Peyer's patch (tissue), 4 donors: ENCODE measurements around the gene FBRSL1.

Experiments used
- POLR2A ChIP-seq, 2 donors: fragments of 450-650 bp; IDR thresholded peaks; one replicate each; pipeline ENCODE4 v1.5.1; 2017; ENCODE audit warnings: antibody characterized with exemption in 2 of 2, mild to moderate bottlenecking in 2 of 2, moderate library complexity in 2 of 2
- TF ChIP-seq, protein P1 (sequence below), 6 experiments: fragments of 450-650 bp in 4 of 6; fragments of 200-600 bp in 2 of 6; sonication (generic) in 1 of 6; IDR thresholded peaks; one replicate each; pipeline ENCODE4 v1.5.1; 2017 to 2019; ENCODE audit warnings: antibody characterized with exemption in 6 of 6, mild to moderate bottlenecking in 3 of 6, moderate library complexity in 1 of 6

DNA sequence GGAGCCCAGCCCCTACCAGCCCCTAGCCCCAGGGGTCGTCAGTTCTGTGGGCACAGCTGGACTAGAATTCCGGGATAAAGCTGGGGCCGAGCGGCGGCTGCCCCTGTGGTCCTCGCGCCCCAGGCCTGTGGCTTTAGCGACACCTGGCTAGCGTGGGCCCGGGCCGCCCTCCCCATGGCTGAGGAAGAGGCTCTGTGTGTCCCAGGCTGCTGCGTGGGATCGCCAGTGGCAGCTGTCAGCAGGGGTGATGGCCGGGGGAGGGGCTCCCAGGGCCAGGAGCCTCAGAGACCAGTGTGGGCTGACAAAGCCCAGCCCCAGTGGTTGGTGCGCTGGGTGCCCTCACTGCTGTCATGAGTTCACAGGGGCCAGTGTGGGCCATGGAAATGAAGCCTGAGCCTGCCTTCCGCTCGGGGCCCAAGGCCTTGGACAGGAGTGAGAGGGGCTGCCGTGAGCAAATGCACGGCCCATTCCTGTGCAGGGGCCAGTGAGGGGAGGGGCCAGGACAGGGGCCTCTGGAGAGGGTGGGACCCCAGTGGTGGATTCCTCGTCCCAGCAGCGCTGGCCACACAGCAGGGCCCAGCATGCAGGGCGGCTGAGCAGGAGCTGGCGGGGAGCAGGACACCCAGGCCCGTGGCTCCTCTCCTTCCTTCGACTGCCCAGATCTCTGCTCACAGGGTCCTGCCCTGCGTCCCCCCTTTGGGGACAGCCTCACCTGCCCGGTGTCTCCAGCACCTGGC is 11.4 kb downstream of the FBRSL1 start:
- TF ChIP-seq POLR2A (IDR thresholded peaks at IDR 0.05), result no peak
- TF ChIP-seq, protein P1, sequence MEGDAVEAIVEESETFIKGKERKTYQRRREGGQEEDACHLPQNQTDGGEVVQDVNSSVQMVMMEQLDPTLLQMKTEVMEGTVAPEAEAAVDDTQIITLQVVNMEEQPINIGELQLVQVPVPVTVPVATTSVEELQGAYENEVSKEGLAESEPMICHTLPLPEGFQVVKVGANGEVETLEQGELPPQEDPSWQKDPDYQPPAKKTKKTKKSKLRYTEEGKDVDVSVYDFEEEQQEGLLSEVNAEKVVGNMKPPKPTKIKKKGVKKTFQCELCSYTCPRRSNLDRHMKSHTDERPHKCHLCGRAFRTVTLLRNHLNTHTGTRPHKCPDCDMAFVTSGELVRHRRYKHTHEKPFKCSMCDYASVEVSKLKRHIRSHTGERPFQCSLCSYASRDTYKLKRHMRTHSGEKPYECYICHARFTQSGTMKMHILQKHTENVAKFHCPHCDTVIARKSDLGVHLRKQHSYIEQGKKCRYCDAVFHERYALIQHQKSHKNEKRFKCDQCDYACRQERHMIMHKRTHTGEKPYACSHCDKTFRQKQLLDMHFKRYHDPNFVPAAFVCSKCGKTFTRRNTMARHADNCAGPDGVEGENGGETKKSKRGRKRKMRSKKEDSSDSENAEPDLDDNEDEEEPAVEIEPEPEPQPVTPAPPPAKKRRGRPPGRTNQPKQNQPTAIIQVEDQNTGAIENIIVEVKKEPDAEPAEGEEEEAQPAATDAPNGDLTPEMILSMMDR (IDR thresholded peaks at IDR 0.05), result no peak
